ENCODE measurements around the gene ICAM4. TPM values are rescaled to one million over a fixed set of nuclear protein-coding genes. Genes with fewer than 3 reads are reported as not detected.
"Not testable (repeated sequence)": the region's sequence is repeated elsewhere in the genome, so short reads cannot be mapped to it uniquely, and the experiment has no call there.

The ICAM4 gene
- total and polyA plus RNA-seq, 2 donors from 2014 or later: 0.85 to 1.1 TPM

- TF ChIP-seq CTCF (IDR thresholded peaks at IDR 0.05; ENCODE audit: borderline replicate concordance, extremely low read depth, insufficient read depth): no peak
- no peak for DNase-seq
- H3K27ac ChIP-seq (ENCODE audit: low read depth in 2 of 2, low read length in 2 of 2): no peak overlapping the region
- H3K4me3 ChIP-seq (ENCODE audit: low read length in 3 of 3): no peak overlapping the region
- no peaks in the 10 kb centered on the region for H3K4me1 ChIP-seq (ENCODE audit: control insufficient read depth in 2 of 3, insufficient read depth in 2 of 3, low read depth in 1 of 3, low read length in 3 of 3)
- H3K36me3 ChIP-seq (ENCODE audit: control insufficient read depth in 2 of 3, insufficient read depth in 3 of 3, low read length in 3 of 3): peaks cover 0 to 5% (median 0%) of the 10 kb centered on the region in 3 donors
- no peaks in the 10 kb centered on the region for H3K27me3 ChIP-seq (ENCODE audit: control insufficient read depth, insufficient read depth, low read length)
- no peak overlapping the region for H3K9ac ChIP-seq (ENCODE audit: low read length in 3 of 3)
- intact Hi-C loops (cut with DNase I): no loop called here
- no peak for FAIRE-seq
- no peaks in the 10 kb centered on the region for H3K9me3 ChIP-seq (ENCODE audit: control insufficient read depth in 2 of 3, insufficient read depth in 1 of 3, low read length in 3 of 3)
Measured at GRCh38 chr19:10278935-10279334, 7.8 kb upstream of the ICAM4 start.

- Histone ChIP-seq H3K27me3 (ENCODE audit: control insufficient read depth, insufficient read depth, low read length) (no peaks in the 10 kb centered on the region), H3K4me1 (ENCODE audit: control insufficient read depth in 2 of 3, insufficient read depth in 2 of 3, low read depth in 1 of 3, low read length in 3 of 3) (no peaks in the 10 kb centered on the region), H3K9ac (ENCODE audit: low read length in 3 of 3) (no peak overlapping the region), H3K4me3 (ENCODE audit: low read length in 3 of 3) (no peak overlapping the region), H3K9me3 (ENCODE audit: control insufficient read depth in 2 of 3, insufficient read depth in 1 of 3, low read length in 3 of 3) (no peaks in the 10 kb centered on the region), H3K36me3 (ENCODE audit: control insufficient read depth in 2 of 3, insufficient read depth in 3 of 3, low read length in 3 of 3) (peaks cover 0 to 3% (median under 1%) of the 10 kb centered on the region in 3 donors), H3K27ac (ENCODE audit: low read depth in 2 of 2, low read length in 2 of 2) (no peak overlapping the region)
- no peak for TF ChIP-seq CTCF (IDR thresholded peaks at IDR 0.05; ENCODE audit: borderline replicate concordance, extremely low read depth, insufficient read depth)
- intact Hi-C loops (cut with DNase I): no loop called here
- DNase-seq: no peak
- FAIRE-seq: no peak
Measured at GRCh38 chr19:10279737-10280442, 6.9 kb upstream of the ICAM4 start.

- H3K27me3 ChIP-seq (ENCODE audit: control insufficient read depth, insufficient read depth, low read length); H3K27ac ChIP-seq (ENCODE audit: low read depth in 2 of 2, low read length in 2 of 2); DNase-seq; H3K36me3 ChIP-seq (ENCODE audit: control insufficient read depth in 2 of 3, insufficient read depth in 3 of 3, low read length in 3 of 3); H3K9ac ChIP-seq (ENCODE audit: low read length in 3 of 3); H3K4me1 ChIP-seq (ENCODE audit: control insufficient read depth in 2 of 3, insufficient read depth in 2 of 3, low read depth in 1 of 3, low read length in 3 of 3); intact Hi-C loops (cut with DNase I); H3K9me3 ChIP-seq (ENCODE audit: control insufficient read depth in 2 of 3, insufficient read depth in 1 of 3, low read length in 3 of 3); FAIRE-seq; H3K4me3 ChIP-seq (ENCODE audit: low read length in 3 of 3): not testable (repeated sequence)
Measured at GRCh38 chr19:10282043-10282442, 4.7 kb upstream of the ICAM4 start.

DNA sequence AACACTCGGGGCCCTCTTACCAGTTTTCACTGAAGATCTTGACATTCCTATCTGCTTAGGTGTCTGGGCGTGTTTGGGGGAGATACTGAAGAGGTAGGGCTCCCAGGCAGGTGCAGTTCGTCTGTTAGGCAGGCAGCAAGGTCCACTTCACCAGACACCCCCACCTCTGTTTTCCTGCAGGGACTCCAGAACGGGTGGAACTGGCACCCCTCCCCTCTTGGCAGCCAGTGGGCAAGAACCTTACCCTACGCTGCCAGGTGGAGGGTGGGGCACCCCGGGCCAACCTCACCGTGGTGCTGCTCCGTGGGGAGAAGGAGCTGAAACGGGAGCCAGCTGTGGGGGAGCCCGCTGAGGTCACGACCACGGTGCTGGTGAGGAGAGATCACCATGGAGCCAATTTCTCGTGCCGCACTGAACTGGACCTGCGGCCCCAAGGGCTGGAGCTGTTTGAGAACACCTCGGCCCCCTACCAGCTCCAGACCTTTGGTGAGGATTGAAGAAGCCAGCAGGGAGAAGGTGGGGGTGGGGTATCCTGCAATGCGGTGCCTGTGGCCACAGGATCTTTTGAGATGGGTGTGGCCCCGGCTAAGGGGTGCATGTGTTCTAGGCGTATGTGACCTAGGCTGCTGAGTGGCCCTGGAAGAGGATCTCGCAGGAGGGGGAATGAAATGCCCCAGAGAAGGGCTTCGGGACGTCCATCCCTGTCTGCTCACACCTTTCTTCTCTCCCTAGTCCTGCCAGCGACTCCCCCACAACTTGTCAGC is 3.3 kb upstream of the ICAM4 start:
- DNase-seq: peak in 1 of 5 donors; percentile 72
- Histone ChIP-seq H3K4me3 (ENCODE audit: low read length in 3 of 3) (no peak overlapping the region), H3K36me3 (ENCODE audit: control insufficient read depth in 2 of 3, insufficient read depth in 3 of 3, low read length in 3 of 3) (peaks cover 0 to 3% (median 0%) of the 10 kb centered on the region in 3 donors), H3K27ac (ENCODE audit: low read depth in 2 of 2, low read length in 2 of 2) (no peak overlapping the region), H3K4me1 (ENCODE audit: control insufficient read depth in 2 of 3, insufficient read depth in 2 of 3, low read depth in 1 of 3, low read length in 3 of 3) (peaks cover 0 to 4% (median 2%) of the 10 kb centered on the region in 3 donors), H3K9ac (ENCODE audit: low read length in 3 of 3) (no peak overlapping the region), H3K9me3 (ENCODE audit: control insufficient read depth in 2 of 3, insufficient read depth in 1 of 3, low read length in 3 of 3) (no peaks in the 10 kb centered on the region), H3K27me3 (ENCODE audit: control insufficient read depth, insufficient read depth, low read length) (peaks cover 8% of the 10 kb centered on the region)
- TF ChIP-seq CTCF (IDR thresholded peaks at IDR 0.05; ENCODE audit: borderline replicate concordance, extremely low read depth, insufficient read depth): no peak
- intact Hi-C loops (cut with DNase I): no loop called here
- FAIRE-seq: no peak

All from kidney (tissue), 14 donors.